HEK293 (cell line): ENCODE data around the gene SNAP91.

Source experiments
- CTCF ChIA-PET: fragments of 350-600 bp; formaldehyde crosslinking; extraction: SDS; loops from one replicate; lab custom pipeline; 2021; ENCODE audit warnings: antibody characterized with exemption; lab: Yijun Ruan, JAX
- POLR2A ChIA-PET: fragments of 300-600 bp; formaldehyde crosslinking; extraction: SDS; loops from one replicate; lab custom pipeline; 2020; ENCODE audit warnings: antibody characterized with exemption, inconsistent platforms; lab: Yijun Ruan, JAX
- H3K27ac ChIP-seq: fragments of 200-500 bp; sonication (Bioruptor generic); 2 replicates; pipeline ENCODE4 v1.5.1; 2014; ENCODE audit warnings: low read depth, low read length, control low read depth, inconsistent platforms; ENCODE audit errors: extremely low read depth
- H3K36me3 ChIP-seq, 2 experiments: fragments of 200-500 bp in 1 of 2; sonication (Bioruptor generic) in 1 of 2; 1 replicate in 1 of 2; 2 replicates in 1 of 2; pipeline ENCODE4 v1.5.1; 2014 to 2017; ENCODE audit warnings: inconsistent platforms in 2 of 2, low read length in 2 of 2; ENCODE audit not compliant: control insufficient read depth in 2 of 2, insufficient read depth in 1 of 2
- H3K4me1 ChIP-seq: fragments of 200-500 bp; sonication (Bioruptor generic); 2 replicates; pipeline ENCODE4 v1.5.1; 2014; ENCODE audit warnings: mild to moderate bottlenecking, low read length, inconsistent platforms; ENCODE audit not compliant: control insufficient read depth, insufficient read depth
- H3K4me3 ChIP-seq: 2 replicates; pipeline ENCODE4 v1.5.1; 2011; ENCODE audit warnings: low read depth, mild to moderate bottlenecking, control low read depth, low read length, moderate library complexity
- H3K9me3 ChIP-seq: fragments of 200-500 bp; sonication (Bioruptor generic); 2 replicates; pipeline ENCODE4 v1.5.1; 2014; ENCODE audit warnings: low read depth, low read length, inconsistent platforms; ENCODE audit not compliant: control insufficient read depth, insufficient read depth
- OSR2 ChIP-seq: fragments of 450-650 bp; formaldehyde crosslinking; IDR thresholded peaks from 2 replicates; pipeline ENCODE4 v1.5.1; 2016; ENCODE audit warnings: missing biosample characterization, missing genetic modification characterization
- OVOL3 ChIP-seq: fragments of 450-650 bp; formaldehyde crosslinking; IDR thresholded peaks from 2 replicates; pipeline ENCODE4 v1.5.1; 2016; ENCODE audit warnings: missing biosample characterization, missing genetic modification characterization
- ZBTB48 ChIP-seq: fragments of 450-650 bp; formaldehyde crosslinking; IDR thresholded peaks from 2 replicates; pipeline ENCODE4 v1.5.1; 2016; ENCODE audit warnings: missing biosample characterization, missing genetic modification characterization
- ZNF10 ChIP-seq: fragments of 450-650 bp; formaldehyde crosslinking; IDR thresholded peaks from 2 replicates; pipeline ENCODE4 v1.5.1; 2017; ENCODE audit warnings: missing biosample characterization, missing genetic modification characterization
- ZNF114 ChIP-seq: fragments of 450-650 bp; formaldehyde crosslinking; IDR thresholded peaks from 2 replicates; pipeline ENCODE4 v1.5.0; 2017; ENCODE audit warnings: missing biosample characterization, missing genetic modification characterization
- ZNF140 ChIP-seq: fragments of 450-650 bp; formaldehyde crosslinking; IDR thresholded peaks from 2 replicates; pipeline ENCODE4 v1.5.1; 2016; ENCODE audit warnings: missing biosample characterization, missing genetic modification characterization
- ZNF561 ChIP-seq: fragments of 450-650 bp; IDR thresholded peaks from 2 replicates; pipeline ENCODE4 v1.5.1; 2018; ENCODE audit warnings: missing biosample characterization, missing genetic modification characterization, borderline replicate concordance
- ZNF571 ChIP-seq: fragments of 450-650 bp; formaldehyde crosslinking; IDR thresholded peaks from 2 replicates; pipeline ENCODE4 v1.5.0; 2017; ENCODE audit warnings: missing biosample characterization, missing genetic modification characterization
- ZNF792 ChIP-seq: fragments of 450-650 bp; formaldehyde crosslinking; IDR thresholded peaks from 2 replicates; pipeline ENCODE4 v1.5.1; 2016; ENCODE audit warnings: missing biosample characterization, missing genetic modification characterization
- ZNF843 ChIP-seq: fragments of 450-650 bp; formaldehyde crosslinking; IDR thresholded peaks from 2 replicates; pipeline ENCODE4 v1.5.1; 2016; ENCODE audit warnings: missing biosample characterization, missing genetic modification characterization
- TF ChIP-seq, protein P1 (sequence below): fragments of 450-650 bp; formaldehyde crosslinking; IDR thresholded peaks from 2 replicates; pipeline ENCODE4 v1.5.1; 2016; ENCODE audit warnings: missing biosample characterization, missing genetic modification characterization
- TF ChIP-seq, protein P2 (sequence below): fragments of 450-650 bp; formaldehyde crosslinking; IDR thresholded peaks from 2 replicates; pipeline ENCODE4 v1.5.1; 2017; ENCODE audit warnings: missing biosample characterization, missing genetic modification characterization
- TF ChIP-seq, protein P3 (sequence below): fragments of 450-650 bp; formaldehyde crosslinking; IDR thresholded peaks from 2 replicates; pipeline ENCODE4 v1.5.1; 2016; ENCODE audit warnings: missing biosample characterization, missing genetic modification characterization
- TF ChIP-seq, protein P4 (sequence below): fragments of 450-650 bp; formaldehyde crosslinking; IDR thresholded peaks from 2 replicates; pipeline ENCODE4 v1.5.1; 2016; ENCODE audit warnings: missing biosample characterization, missing genetic modification characterization
- TF ChIP-seq, protein P5 (sequence below): fragments of 450-650 bp; formaldehyde crosslinking; IDR thresholded peaks from 2 replicates; pipeline ENCODE4 v1.5.1; 2016; ENCODE audit warnings: missing biosample characterization, missing genetic modification characterization, low read depth
- TF ChIP-seq, protein P6 (sequence below): fragments of 450-650 bp; formaldehyde crosslinking; IDR thresholded peaks from 2 replicates; pipeline ENCODE4 v1.5.1; 2016; ENCODE audit warnings: missing biosample characterization, missing genetic modification characterization

Gene SNAP91

DNA sequence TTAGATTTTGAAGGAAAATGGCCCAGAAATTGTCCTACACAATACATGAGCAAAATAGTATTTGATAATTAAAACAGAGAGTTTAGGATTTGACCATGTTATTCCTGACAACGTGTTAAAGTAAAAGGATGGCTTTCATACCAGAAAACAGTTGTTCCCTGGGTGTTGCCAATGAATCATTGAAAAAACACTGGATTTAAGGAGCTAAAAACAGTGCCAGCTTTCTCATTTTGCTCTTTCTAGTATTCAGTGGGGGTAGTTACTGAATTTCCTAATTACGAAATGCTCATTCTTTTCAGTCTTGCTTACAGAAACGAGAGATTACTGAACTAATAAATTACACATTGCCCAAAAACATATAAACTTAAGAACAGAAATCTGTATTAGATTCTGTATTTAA is 26.6 kb upstream of the SNAP91 start (continued):
- TF ChIP-seq, protein P1, sequence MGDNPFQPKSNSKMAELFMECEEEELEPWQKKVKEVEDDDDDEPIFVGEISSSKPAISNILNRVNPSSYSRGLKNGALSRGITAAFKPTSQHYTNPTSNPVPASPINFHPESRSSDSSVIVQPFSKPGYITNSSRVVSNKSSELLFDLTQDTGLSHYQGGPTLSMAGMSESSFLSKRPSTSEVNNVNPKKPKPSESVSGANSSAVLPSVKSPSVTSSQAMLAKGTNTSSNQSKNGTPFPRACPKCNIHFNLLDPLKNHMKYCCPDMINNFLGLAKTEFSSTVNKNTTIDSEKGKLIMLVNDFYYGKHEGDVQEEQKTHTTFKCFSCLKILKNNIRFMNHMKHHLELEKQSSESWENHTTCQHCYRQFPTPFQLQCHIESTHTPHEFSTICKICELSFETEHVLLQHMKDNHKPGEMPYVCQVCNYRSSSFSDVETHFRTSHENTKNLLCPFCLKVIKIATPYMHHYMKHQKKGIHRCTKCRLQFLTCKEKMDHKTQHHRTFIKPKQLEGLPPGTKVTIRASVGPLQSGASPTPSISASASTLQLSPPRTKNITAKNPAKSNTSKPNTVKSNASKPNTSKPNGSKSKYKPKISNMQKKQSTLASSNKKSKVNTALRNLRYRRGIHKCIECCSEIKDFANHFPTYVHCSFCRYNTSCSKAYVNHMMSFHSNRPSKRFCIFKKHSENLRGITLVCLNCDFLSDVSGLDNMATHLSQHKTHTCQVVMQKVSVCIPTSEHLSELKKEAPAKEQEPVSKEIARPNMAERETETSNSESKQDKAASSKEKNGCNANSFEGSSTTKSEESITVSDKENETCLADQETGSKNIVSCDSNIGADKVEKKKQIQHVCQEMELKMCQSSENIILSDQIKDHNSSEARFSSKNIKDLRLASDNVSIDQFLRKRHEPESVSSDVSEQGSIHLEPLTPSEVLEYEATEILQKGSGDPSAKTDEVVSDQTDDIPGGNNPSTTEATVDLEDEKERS = no peak
- TF ChIP-seq, protein P2, sequence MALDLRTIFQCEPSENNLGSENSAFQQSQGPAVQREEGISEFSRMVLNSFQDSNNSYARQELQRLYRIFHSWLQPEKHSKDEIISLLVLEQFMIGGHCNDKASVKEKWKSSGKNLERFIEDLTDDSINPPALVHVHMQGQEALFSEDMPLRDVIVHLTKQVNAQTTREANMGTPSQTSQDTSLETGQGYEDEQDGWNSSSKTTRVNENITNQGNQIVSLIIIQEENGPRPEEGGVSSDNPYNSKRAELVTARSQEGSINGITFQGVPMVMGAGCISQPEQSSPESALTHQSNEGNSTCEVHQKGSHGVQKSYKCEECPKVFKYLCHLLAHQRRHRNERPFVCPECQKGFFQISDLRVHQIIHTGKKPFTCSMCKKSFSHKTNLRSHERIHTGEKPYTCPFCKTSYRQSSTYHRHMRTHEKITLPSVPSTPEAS (tag by site-specific recombination) = no peak
- no peak for TF ChIP-seq ZBTB48
- no peak for TF ChIP-seq OVOL3 (tag by site-specific recombination)
- TF ChIP-seq ZNF571 = no peak
- no peak for TF ChIP-seq ZNF140 (tag by site-specific recombination)
- no peak for TF ChIP-seq ZNF561 (tag by site-specific recombination)
- no peak for TF ChIP-seq ZNF792 (tag by site-specific recombination)

DNA sequence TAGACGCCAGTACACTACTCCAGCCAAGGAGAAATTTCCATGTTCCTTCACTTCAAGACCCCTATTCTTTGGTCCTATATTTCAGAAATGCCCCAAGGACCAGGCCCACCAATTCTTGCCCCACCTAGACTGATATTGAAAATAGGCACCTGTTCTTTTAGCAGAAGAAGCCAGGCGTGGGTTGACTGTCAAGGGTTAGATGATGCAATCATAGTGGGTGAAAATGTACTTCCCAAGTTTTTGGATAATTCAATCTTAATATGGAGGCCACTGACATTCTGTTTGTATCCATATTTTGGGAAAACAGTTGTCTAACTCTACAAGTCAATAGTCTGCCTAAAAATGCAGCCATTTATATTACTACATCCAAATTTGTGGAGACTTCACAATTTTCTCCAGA is 21.0 kb upstream of the SNAP91 start:
- ChIA-PET POLR2A (no interaction called here), CTCF (no interaction called here)
- no peaks in the 10 kb centered on the region for H3K4me1 ChIP-seq
- no peaks in the 10 kb centered on the region for H3K36me3 ChIP-seq
- no peak for TF ChIP-seq ZNF843 (tag by site-specific recombination)
- TF ChIP-seq, protein P3, sequence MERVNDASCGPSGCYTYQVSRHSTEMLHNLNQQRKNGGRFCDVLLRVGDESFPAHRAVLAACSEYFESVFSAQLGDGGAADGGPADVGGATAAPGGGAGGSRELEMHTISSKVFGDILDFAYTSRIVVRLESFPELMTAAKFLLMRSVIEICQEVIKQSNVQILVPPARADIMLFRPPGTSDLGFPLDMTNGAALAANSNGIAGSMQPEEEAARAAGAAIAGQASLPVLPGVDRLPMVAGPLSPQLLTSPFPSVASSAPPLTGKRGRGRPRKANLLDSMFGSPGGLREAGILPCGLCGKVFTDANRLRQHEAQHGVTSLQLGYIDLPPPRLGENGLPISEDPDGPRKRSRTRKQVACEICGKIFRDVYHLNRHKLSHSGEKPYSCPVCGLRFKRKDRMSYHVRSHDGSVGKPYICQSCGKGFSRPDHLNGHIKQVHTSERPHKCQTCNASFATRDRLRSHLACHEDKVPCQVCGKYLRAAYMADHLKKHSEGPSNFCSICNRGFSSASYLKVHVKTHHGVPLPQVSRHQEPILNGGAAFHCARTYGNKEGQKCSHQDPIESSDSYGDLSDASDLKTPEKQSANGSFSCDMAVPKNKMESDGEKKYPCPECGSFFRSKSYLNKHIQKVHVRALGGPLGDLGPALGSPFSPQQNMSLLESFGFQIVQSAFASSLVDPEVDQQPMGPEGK (tag by site-specific recombination) = no peak
- no peak for TF ChIP-seq ZNF10
- TF ChIP-seq, protein P4, sequence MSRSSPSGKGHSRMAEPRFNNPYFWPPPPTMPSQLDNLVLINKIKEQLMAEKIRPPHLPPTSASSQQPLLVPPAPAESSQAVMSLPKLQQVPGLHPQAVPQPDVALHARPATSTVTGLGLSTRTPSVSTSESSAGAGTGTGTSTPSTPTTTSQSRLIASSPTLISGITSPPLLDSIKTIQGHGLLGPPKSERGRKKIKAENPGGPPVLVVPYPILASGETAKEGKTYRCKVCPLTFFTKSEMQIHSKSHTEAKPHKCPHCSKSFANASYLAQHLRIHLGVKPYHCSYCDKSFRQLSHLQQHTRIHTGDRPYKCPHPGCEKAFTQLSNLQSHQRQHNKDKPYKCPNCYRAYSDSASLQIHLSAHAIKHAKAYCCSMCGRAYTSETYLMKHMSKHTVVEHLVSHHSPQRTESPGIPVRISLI (tag by site-specific recombination) = no peak
- TF ChIP-seq, protein P5, sequence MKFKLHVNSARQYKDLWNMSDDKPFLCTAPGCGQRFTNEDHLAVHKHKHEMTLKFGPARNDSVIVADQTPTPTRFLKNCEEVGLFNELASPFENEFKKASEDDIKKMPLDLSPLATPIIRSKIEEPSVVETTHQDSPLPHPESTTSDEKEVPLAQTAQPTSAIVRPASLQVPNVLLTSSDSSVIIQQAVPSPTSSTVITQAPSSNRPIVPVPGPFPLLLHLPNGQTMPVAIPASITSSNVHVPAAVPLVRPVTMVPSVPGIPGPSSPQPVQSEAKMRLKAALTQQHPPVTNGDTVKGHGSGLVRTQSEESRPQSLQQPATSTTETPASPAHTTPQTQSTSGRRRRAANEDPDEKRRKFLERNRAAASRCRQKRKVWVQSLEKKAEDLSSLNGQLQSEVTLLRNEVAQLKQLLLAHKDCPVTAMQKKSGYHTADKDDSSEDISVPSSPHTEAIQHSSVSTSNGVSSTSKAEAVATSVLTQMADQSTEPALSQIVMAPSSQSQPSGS = no peak
- no peak for TF ChIP-seq OSR2
- no peaks in the 10 kb centered on the region for H3K9me3 ChIP-seq
- no peak overlapping the region for H3K27ac ChIP-seq
- no peak overlapping the region for H3K4me3 ChIP-seq

DNA sequence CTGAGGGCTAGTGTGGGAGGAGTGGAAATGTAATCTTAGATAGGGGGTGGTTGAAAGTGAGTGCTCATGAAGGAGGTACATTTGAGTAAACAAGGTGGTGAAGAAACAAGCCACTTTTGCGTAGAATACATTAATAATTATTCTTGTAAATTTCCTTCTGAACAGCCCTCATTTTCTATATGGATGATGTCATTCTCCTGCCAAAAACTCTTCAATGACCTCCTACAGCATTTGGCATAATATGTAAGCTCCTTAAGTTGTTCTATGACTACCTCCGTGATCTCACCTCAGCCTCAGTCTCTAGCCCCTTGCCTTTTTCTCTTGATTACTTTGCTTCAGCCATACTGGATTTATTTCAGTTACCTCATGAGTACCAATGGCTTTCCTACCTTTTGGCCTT is 14.0 kb upstream of the SNAP91 start:
- CTCF ChIA-PET = interaction anchor here (1.1 to 2.0 kb wide), 2 partner anchors 10 to 13 kb away, joined by 5 to 6 read pairs; no protein-coding TSS in a partner anchor
- POLR2A ChIA-PET = no interaction called here
- H3K27ac ChIP-seq = no peak overlapping the region
- no peaks in the 10 kb centered on the region for H3K36me3 ChIP-seq
- no peaks in the 10 kb centered on the region for H3K9me3 ChIP-seq
- H3K4me1 ChIP-seq = no peaks in the 10 kb centered on the region
- H3K4me3 ChIP-seq = no peak overlapping the region
- TF ChIP-seq, protein P5 = peak; percentile 75
- TF ChIP-seq, protein P6, sequence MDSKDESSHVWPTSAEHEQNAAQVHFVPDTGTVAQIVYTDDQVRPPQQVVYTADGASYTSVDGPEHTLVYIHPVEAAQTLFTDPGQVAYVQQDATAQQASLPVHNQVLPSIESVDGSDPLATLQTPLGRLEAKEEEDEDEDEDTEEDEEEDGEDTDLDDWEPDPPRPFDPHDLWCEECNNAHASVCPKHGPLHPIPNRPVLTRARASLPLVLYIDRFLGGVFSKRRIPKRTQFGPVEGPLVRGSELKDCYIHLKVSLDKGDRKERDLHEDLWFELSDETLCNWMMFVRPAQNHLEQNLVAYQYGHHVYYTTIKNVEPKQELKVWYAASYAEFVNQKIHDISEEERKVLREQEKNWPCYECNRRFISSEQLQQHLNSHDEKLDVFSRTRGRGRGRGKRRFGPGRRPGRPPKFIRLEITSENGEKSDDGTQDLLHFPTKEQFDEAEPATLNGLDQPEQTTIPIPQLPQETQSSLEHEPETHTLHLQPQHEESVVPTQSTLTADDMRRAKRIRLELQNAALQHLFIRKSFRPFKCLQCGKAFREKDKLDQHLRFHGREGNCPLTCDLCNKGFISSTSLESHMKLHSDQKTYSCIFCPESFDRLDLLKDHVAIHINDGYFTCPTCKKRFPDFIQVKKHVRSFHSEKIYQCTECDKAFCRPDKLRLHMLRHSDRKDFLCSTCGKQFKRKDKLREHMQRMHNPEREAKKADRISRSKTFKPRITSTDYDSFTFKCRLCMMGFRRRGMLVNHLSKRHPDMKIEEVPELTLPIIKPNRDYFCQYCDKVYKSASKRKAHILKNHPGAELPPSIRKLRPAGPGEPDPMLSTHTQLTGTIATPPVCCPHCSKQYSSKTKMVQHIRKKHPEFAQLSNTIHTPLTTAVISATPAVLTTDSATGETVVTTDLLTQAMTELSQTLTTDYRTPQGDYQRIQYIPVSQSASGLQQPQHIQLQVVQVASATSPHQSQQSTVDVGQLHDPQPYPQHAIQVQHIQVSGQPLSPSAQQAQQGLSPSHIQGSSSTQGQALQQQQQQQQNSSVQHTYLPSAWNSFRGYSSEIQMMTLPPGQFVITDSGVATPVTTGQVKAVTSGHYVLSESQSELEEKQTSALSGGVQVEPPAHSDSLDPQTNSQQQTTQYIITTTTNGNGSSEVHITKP = peak; percentile 69
- no peak for TF ChIP-seq ZNF114
